ENCODE measurements around the gene ELOVL7.
A peak's percentile ranks its signal among the peaks of the same experiment; 100 is the strongest.
"Not testable (repeated sequence)": the region's sequence is repeated elsewhere in the genome, so short reads cannot be mapped to it uniquely, and the experiment has no call there.

ELOVL7 gene

DNA sequence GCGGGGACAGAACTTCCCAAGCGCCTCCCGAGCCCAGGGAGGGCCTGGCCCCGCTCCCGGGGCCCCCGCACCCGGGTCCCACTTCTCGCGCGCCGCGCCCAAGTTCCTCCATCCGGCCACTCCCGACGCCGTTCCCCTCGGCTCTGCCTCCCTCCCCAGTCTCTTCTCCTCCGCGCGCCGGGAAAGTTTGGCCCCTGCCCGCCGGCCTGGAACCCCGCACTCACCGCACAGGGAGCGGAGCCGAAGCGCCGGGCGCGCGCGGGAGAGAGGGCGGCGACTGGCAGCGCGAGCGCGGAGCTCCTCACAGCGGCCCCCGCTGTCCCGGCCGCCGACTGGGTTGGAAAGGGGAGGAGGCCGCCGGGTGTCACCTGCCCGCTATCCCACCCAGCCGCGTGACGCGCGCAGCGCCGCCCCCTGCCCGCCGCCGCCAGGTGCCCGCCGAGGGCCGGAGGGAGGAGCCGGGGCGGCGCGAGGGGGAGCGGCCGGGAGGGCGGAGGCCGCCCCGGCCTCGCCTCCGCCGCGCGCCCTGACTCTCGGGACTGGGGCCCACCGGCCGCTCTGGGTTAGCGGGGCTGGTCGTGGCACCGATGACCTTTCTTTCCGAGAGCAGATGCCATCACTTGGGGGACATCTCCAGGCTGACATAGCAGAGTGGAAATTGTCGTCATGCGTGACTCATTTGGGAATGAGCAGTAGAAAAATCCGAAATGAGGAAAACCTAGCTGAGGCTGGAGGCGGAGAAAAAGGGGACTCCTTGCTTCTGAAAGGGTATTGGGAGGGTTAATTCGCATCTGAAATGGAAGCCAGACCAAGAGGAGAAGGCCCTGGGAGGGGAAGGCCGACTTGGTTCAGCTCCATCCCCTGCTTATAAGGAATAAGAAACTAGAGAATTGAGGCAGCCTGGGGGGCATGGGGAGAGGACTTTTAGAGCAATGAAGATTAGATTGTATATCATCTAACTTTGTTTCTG lies at the start of gene ELOVL7:
Gene ELOVL7, minus strand, starts transcription at position 334 of the 970 bp plus-strand sequence. CDS start 56,872 bp downstream, outside the sequence.
- H3K4me3 ChIP-seq (ENCODE audit: low read depth, low read length): peak within 1 kb of the TSS; percentile 89
- H3K36me3 ChIP-seq (ENCODE audit: control insufficient read depth, insufficient read depth, low read length): no peaks in the 10 kb centered on the region
- H3K4me1 ChIP-seq (ENCODE audit: control insufficient read depth, insufficient read depth, low read length): peaks cover 7% of the 10 kb centered on the region
- peaks cover 16% of the 10 kb centered on the region for H3K27me3 ChIP-seq (ENCODE audit: control insufficient read depth, insufficient read depth, low read length)
- no peaks in the 10 kb centered on the region for H3K9me3 ChIP-seq (ENCODE audit: control insufficient read depth, insufficient read depth, low read length)
- peak within 1 kb of the TSS; percentile 55 for H3K9ac ChIP-seq (ENCODE audit: low read depth, low read length)

DNA sequence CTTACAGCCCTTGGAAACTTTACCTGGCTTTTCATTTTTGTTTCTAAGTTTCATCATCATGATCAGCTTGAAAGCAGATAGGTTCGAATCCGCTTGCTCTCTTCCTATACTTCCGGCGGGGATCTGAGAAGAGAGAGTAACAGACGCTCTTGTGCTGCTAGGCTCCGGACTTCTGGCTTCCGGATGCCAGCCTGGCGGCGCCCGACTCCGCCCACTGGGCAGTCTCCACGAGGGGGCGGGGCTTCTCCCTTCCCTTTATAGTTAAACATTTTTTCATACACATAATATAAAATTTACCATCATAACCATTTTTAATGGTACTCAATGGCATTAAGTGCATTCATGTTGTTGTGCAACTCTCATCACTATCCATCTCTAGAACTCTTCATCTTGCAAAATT lies 49.5 kb upstream of the ELOVL7 start:
- H3K4me1 ChIP-seq (ENCODE audit: control insufficient read depth, insufficient read depth, low read length): no peaks in the 10 kb centered on the region
- no peak overlapping the region for H3K9ac ChIP-seq (ENCODE audit: low read depth, low read length)
- H3K36me3 ChIP-seq (ENCODE audit: control insufficient read depth, insufficient read depth, low read length): no peaks in the 10 kb centered on the region
- H3K27me3 ChIP-seq (ENCODE audit: control insufficient read depth, insufficient read depth, low read length): no peaks in the 10 kb centered on the region
- no peaks in the 10 kb centered on the region for H3K9me3 ChIP-seq (ENCODE audit: control insufficient read depth, insufficient read depth, low read length)
- no peak overlapping the region for H3K4me3 ChIP-seq (ENCODE audit: low read depth, low read length)

DNA sequence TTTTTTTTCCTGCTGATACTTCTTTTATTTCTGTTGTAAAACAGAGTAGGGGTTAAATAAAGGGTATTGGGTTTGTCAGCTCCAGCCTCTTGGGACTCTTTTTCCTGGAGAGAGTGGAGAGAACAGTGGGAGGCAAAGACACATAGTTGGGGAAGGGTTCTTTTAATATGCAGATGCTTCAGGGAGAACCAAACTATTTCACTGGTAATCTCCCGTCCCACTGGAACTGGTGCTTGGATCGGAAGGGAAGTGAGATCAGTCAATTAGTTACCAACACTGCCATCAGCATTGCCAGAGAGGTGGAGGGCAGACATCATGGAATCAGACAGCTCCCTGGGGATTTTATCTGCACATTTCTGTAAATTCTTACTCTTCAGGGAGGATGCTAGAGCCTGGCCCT lies 47.6 kb upstream of the ELOVL7 start:
- Histone ChIP-seq H3K27me3 (ENCODE audit: control insufficient read depth, insufficient read depth, low read length) (no peaks in the 10 kb centered on the region), H3K9me3 (ENCODE audit: control insufficient read depth, insufficient read depth, low read length) (no peaks in the 10 kb centered on the region), H3K4me3 (ENCODE audit: low read depth, low read length) (no peak overlapping the region), H3K36me3 (ENCODE audit: control insufficient read depth, insufficient read depth, low read length) (no peaks in the 10 kb centered on the region), H3K4me1 (ENCODE audit: control insufficient read depth, insufficient read depth, low read length) (no peaks in the 10 kb centered on the region), H3K9ac (ENCODE audit: low read depth, low read length) (no peak overlapping the region)

DNA sequence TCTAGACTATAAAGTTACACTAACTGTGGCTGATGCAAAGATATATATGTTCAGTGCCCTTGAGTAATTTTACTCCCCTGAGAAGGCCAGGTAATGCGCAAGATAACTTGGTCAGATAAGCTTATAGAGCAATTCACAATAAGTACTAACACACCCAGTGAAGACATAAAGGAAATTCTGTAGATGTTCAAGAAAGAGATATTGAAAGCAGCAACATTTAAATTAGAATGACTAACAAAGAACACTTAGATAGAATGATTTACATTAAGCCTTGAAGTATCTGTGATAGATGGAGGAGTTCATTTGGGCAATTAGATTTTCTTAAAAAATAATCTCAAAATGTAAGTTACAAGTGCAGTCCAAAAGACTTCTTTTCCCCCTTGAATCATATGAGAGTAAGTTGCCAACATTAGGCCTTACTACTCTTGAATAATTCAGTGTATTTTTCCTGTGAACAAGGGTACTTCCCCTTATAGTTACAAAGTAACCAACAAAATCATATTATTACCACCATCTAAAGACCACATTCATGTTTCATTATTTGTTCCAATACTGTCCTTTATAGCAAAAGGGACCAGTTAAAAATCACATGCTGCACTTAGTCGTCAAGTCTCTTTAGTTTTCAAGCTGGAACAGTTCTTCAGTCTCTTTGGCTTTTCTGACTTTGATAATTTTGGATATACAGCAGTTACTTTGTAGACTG lies 44.4 kb upstream of the ELOVL7 start:
- H3K4me1 ChIP-seq (ENCODE audit: control insufficient read depth, insufficient read depth, low read length): no peaks in the 10 kb centered on the region
- no peaks in the 10 kb centered on the region for H3K36me3 ChIP-seq (ENCODE audit: control insufficient read depth, insufficient read depth, low read length)
- H3K27me3 ChIP-seq (ENCODE audit: control insufficient read depth, insufficient read depth, low read length): no peaks in the 10 kb centered on the region
- no peak overlapping the region for H3K9ac ChIP-seq (ENCODE audit: low read depth, low read length)
- no peak overlapping the region for H3K4me3 ChIP-seq (ENCODE audit: low read depth, low read length)
- H3K9me3 ChIP-seq (ENCODE audit: control insufficient read depth, insufficient read depth, low read length): no peaks in the 10 kb centered on the region

DNA sequence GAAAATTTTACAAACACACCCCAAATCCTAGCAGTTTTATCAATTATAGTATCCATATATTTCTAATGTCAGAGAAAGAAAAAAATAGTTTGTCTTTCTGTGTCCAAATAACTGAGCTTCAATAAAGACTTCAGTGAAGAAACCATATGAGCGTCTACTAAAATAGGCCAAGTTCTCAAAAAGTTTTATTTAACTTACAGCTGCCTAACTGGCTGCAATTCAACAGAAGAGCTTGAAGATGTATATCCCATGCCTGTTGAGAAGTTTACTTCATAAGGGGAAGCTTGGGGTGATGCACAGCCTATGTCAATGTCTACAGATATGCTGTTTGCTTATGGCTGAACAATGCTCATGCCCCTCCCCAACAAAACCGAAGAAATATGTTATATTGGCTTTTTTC lies 43.7 kb upstream of the ELOVL7 start:
- Histone ChIP-seq H3K4me3 (ENCODE audit: low read depth, low read length) (no peak overlapping the region), H3K36me3 (ENCODE audit: control insufficient read depth, insufficient read depth, low read length) (no peaks in the 10 kb centered on the region), H3K4me1 (ENCODE audit: control insufficient read depth, insufficient read depth, low read length) (no peaks in the 10 kb centered on the region), H3K9ac (ENCODE audit: low read depth, low read length) (no peak overlapping the region), H3K27me3 (ENCODE audit: control insufficient read depth, insufficient read depth, low read length) (no peaks in the 10 kb centered on the region), H3K9me3 (ENCODE audit: control insufficient read depth, insufficient read depth, low read length) (no peaks in the 10 kb centered on the region)

DNA sequence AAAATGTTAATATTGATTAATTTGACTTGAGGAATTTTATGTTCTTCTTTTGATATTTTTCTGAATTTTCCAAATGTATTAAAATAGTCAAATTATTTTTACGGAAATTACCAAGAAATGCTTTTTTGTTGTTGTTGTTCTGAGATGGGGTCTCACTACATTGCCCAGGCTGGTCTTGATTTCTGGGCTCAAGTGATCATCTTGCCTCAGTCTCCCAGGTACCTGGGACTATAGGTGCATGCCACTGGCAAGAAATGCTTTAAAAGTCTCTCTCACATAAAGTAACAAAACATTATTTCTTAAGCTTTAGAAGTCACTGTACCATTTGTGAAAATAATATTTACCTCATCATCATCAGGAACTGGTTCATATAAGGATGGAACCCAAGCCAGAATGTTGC lies 43.0 kb upstream of the ELOVL7 start:
- H3K4me1 ChIP-seq (ENCODE audit: control insufficient read depth, insufficient read depth, low read length): no peaks in the 10 kb centered on the region
- no peak overlapping the region for H3K4me3 ChIP-seq (ENCODE audit: low read depth, low read length)

DNA sequence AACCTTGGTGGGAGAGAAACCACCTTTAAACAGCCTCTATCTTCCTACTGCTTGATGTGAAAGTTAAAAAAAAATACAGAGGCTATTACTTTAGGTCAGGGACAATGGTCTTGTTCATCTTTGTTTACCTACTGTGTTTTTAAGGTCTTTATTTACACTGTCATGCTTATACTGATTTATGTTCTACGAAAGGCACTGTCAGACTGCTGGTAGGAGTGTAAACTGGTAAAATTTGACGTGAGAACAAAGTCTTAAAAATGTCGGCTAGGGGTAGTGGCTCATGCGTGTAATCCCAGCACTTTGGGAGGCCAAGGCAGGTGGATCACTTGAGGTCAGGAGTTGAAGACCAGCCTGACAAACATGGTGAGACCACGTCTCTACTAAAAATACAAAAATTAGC lies 42.1 kb upstream of the ELOVL7 start:
- no peaks in the 10 kb centered on the region for H3K9me3 ChIP-seq (ENCODE audit: control insufficient read depth, insufficient read depth, low read length)
- H3K9ac ChIP-seq (ENCODE audit: low read depth, low read length): no peak overlapping the region
- H3K27me3 ChIP-seq (ENCODE audit: control insufficient read depth, insufficient read depth, low read length): no peaks in the 10 kb centered on the region
- H3K4me1 ChIP-seq (ENCODE audit: control insufficient read depth, insufficient read depth, low read length): no peaks in the 10 kb centered on the region
- no peaks in the 10 kb centered on the region for H3K36me3 ChIP-seq (ENCODE audit: control insufficient read depth, insufficient read depth, low read length)
- no peak overlapping the region for H3K4me3 ChIP-seq (ENCODE audit: low read depth, low read length)

More for the DNA sequence above, 43.0 kb upstream of the ELOVL7 start:
- H3K9me3 ChIP-seq (ENCODE audit: control insufficient read depth, insufficient read depth, low read length): no peaks in the 10 kb centered on the region
- no peaks in the 10 kb centered on the region for H3K36me3 ChIP-seq (ENCODE audit: control insufficient read depth, insufficient read depth, low read length)
- H3K9ac ChIP-seq (ENCODE audit: low read depth, low read length): no peak overlapping the region
- no peaks in the 10 kb centered on the region for H3K27me3 ChIP-seq (ENCODE audit: control insufficient read depth, insufficient read depth, low read length)

DNA sequence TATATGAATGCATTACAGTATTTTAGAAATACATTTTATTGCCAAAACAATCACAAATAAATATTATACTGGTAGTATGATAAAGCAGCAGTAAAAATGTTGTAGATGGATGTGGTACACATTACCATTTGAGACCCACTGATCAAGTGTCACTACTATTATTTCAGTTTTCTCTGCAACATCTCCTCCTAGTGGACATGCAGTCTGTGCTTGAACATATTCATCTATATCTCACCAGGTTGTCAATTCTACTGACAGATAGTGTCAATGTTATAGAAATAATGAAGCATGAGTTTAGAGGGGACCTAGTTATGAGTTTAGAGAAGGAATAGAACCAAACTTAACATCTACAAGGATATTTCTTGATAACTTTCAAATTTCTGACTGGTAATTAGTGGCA lies 39.2 kb upstream of the ELOVL7 start:
- Histone ChIP-seq H3K36me3 (ENCODE audit: control insufficient read depth, insufficient read depth, low read length) (no peaks in the 10 kb centered on the region), H3K4me3 (ENCODE audit: low read depth, low read length) (no peak overlapping the region), H3K4me1 (ENCODE audit: control insufficient read depth, insufficient read depth, low read length) (no peaks in the 10 kb centered on the region), H3K9ac (ENCODE audit: low read depth, low read length) (no peak overlapping the region), H3K27me3 (ENCODE audit: control insufficient read depth, insufficient read depth, low read length) (no peaks in the 10 kb centered on the region), H3K9me3 (ENCODE audit: control insufficient read depth, insufficient read depth, low read length) (no peaks in the 10 kb centered on the region)

DNA sequence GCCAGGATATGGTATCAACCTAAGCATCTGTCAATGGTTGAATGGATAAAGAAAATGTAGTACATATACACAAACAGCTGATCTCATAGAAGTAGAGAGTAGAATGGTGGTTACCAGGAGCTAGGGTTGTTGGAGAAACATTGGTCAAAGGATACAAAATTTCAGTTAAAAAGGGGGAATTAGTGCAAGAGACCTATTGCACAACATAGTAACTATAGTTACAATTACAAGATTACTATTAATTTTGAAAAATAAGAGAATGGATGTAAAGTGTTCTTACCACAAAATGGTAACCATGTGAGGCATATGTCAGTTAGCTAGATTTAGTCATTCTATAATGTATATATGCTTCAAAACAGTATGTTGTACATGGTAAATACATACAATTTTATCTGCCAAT lies 28.8 kb upstream of the ELOVL7 start:
- Histone ChIP-seq H3K27me3 (ENCODE audit: control insufficient read depth, insufficient read depth, low read length) (no peaks in the 10 kb centered on the region), H3K4me1 (ENCODE audit: control insufficient read depth, insufficient read depth, low read length) (no peaks in the 10 kb centered on the region), H3K36me3 (ENCODE audit: control insufficient read depth, insufficient read depth, low read length) (no peaks in the 10 kb centered on the region), H3K4me3 (ENCODE audit: low read depth, low read length) (no peak overlapping the region), H3K9ac (ENCODE audit: low read depth, low read length) (no peak overlapping the region), H3K9me3 (ENCODE audit: control insufficient read depth, insufficient read depth, low read length) (no peaks in the 10 kb centered on the region)

DNA sequence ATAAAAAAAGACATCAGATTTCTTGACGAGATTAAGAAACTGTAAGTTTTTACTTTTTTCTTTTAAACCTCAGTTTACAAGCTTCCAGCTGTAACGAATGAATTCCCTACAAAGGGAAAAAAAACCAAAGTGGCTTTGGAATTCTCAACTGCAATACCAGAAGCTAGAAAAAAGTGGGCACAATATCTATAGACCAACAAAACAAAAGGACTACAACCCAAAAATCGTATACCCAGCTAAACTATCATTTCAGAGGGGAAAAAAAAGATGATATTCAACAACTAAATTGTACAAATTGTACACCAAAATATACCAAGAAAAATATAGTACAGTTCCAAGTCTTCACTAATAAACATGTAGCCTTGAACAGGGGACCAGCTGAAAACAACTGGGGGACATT lies 26.8 kb upstream of the ELOVL7 start:
- H3K36me3 ChIP-seq (ENCODE audit: control insufficient read depth, insufficient read depth, low read length): no peaks in the 10 kb centered on the region
- H3K4me1 ChIP-seq (ENCODE audit: control insufficient read depth, insufficient read depth, low read length): no peaks in the 10 kb centered on the region
- no peaks in the 10 kb centered on the region for H3K9me3 ChIP-seq (ENCODE audit: control insufficient read depth, insufficient read depth, low read length)
- no peaks in the 10 kb centered on the region for H3K27me3 ChIP-seq (ENCODE audit: control insufficient read depth, insufficient read depth, low read length)
- H3K4me3 ChIP-seq (ENCODE audit: low read depth, low read length): no peak overlapping the region
- H3K9ac ChIP-seq (ENCODE audit: low read depth, low read length): no peak overlapping the region

DNA sequence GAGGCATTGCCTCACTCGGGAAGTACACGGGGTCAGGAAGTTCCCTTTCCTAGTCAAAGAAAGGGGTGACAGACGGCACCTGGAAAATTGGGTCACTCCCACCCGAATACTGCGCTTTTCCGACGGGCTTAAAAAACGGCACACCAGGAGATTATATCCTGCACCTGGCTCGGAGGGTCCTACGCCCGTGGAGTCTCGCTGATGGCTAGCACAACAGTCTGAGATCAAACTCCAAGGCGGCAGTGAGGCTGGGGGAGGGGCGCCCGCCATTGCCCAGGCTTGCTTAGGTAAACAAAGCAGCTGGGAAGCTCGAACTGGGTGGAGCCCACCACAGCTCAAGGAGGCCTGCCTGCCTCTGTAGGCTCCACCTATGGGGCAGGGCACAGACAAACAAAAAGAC lies 16.5 kb upstream of the ELOVL7 start:
- not testable (repeated sequence) for H3K4me1 ChIP-seq (ENCODE audit: control insufficient read depth, insufficient read depth, low read length); H3K9me3 ChIP-seq (ENCODE audit: control insufficient read depth, insufficient read depth, low read length); H3K27me3 ChIP-seq (ENCODE audit: control insufficient read depth, insufficient read depth, low read length); H3K4me3 ChIP-seq (ENCODE audit: low read depth, low read length); H3K36me3 ChIP-seq (ENCODE audit: control insufficient read depth, insufficient read depth, low read length); H3K9ac ChIP-seq (ENCODE audit: low read depth, low read length)

DNA sequence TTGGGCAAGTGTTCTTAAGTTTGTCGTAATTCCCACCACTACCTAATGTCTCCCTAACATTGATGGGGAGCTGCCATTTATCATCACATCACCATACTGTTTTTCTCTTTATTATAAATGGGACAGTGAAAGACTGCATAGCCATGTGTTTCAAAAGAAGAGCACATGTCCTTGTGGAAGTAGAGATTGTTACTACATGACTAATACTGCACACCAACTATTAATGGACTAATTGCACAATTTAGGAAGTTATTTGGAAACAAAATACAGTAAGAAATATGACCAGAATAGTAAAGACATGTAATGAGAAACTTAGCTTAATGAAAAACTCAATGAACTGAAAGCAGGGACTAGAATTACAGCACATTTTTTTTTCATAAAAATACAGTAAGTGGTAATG lies 12.0 kb upstream of the ELOVL7 start:
- Histone ChIP-seq H3K9ac (ENCODE audit: low read depth, low read length) (no peak overlapping the region), H3K36me3 (ENCODE audit: control insufficient read depth, insufficient read depth, low read length) (no peaks in the 10 kb centered on the region), H3K4me3 (ENCODE audit: low read depth, low read length) (no peak overlapping the region), H3K9me3 (ENCODE audit: control insufficient read depth, insufficient read depth, low read length) (no peaks in the 10 kb centered on the region), H3K4me1 (ENCODE audit: control insufficient read depth, insufficient read depth, low read length) (no peaks in the 10 kb centered on the region), H3K27me3 (ENCODE audit: control insufficient read depth, insufficient read depth, low read length) (no peaks in the 10 kb centered on the region)
